HG03442 (cell line): Measurements from ENCODE around the gene ARHGEF33.
A peak's percentile ranks its signal among the peaks of the same experiment; 100 is the strongest.
"Not testable (repeated sequence)": the region's sequence is repeated elsewhere in the genome, so short reads cannot be mapped to it uniquely, and the experiment has no call there.

ENCODE experiments used
- ATAC-seq: cut with Tn5 transposase; IDR thresholded peaks from one replicate; pipeline ENCODE4 v1.9.1; 2021; ENCODE audit warnings: mild to moderate bottlenecking, moderate library complexity; ENCODE audit not compliant: unreplicated experiment

ARHGEF33 gene

GRCh38 chr2:38907743-38908562, 18.3 kb downstream of the ARHGEF33 start:
- peak; percentile 94 for ATAC-seq

DNA sequence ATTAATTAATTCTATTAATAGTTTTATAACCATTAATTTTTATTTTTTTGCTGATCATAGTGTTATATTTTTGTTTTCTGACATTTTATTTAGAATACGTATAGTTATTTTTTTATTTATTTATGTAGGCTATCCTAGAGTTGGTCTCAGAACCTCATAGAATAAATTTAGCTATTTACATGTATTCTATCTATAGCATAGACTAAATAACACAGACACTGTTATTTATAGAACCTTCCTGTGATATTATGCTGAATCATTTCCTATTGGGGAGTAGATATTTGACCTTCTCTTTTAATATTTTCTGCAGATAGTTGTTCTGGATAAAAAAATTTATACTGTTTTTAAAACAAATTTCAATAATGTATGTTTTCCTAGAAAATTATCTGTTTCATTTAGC, 20.2 kb downstream of the ARHGEF33 start:
- no peak for ATAC-seq

DNA sequence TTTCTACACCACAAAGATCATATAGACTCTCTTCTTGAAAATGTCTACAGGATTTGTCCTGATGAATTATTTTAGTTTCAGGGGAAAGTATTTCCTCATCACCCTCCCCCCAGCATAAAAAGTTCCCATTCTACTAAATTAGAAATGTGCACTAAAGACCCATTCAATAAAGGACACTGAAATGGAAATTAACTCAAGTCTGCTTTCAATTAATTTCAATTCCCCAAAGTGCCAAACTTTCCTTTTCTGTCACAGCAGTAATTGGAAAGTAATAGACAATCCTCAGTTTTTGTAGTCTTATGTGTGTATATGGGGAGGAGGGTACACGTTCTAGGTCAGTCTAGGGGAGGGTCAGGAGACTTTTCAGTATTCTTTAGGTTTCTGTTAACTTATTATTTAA, 21.5 kb downstream of the ARHGEF33 start:
- no peak for ATAC-seq

GRCh38 chr2:38912619-38913018, 22.9 kb downstream of the ARHGEF33 start:
- ATAC-seq, result no peak

DNA sequence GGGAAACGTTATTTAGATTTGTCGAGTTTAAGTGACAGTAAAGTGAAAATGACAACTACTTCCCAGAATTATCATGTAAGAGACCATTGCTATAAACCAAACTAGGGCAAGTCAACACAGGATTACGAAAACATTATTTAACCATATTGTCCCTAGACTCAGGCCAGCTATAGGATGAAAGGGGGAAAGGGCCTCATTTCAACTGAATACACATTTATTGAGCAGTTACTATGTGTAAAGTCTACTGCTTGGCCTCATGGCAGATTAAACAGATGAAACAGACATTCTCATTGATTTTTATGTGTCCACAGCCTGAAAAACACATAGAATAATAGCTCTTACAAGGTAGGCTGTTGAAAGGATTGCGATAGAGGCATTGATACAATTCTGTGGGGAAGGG, 32.7 kb downstream of the ARHGEF33 start:
- no peak for ATAC-seq

DNA sequence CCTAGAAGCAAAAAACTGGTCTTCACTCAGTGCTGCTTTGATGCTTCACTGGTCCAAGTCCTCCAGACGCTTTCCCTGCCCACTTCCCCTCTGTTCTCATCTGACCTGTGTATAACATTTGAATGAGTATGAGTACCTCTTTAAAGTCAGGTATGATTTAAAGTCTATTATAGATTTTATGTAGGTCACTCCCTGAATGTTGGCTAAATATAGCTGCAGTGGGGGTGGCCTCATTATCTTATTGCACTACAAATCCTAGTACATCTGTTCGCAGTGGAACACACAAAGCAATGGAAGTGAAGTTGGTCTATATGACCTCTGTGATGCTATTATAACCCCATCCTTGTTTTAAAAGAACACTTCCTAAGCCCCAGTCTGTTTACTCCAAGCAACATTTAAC, 33.2 kb downstream of the ARHGEF33 start:
- no peak for ATAC-seq

GRCh38 chr2:38925982-38926381, 36.3 kb downstream of the ARHGEF33 start:
- ATAC-seq, result no peak

- no peak for ATAC-seq
Observed at GRCh38 chr2:38930600-38930999, 40.9 kb downstream of the ARHGEF33 start.

GRCh38 chr2:38932586-38932985, 42.9 kb downstream of the ARHGEF33 start:
- ATAC-seq, result no peak

DNA sequence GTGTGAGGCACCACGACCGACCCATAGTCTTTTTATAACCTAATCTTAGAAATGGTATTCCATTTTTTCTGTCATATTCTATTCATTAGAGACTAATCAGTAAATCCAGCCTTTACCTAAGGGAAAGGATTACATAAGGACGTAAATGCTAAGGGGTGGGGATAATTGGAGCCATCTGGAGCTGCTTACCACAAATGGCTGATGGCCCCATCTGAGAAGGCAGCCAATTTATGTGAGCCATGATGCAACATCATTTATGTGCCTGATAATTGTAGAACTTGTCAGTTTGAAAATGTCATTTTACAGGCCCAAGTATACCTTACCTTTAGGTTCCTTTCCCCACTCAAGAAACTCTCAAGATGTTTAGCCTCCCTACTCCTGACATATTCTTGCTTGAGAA, 44.0 kb downstream of the ARHGEF33 start:
- no peak for ATAC-seq

- no peak for ATAC-seq
Observed at GRCh38 chr2:38934742-38935141, 45.1 kb downstream of the ARHGEF33 start.

- ATAC-seq, result no peak
Observed at GRCh38 chr2:38935568-38936172, 46.0 kb downstream of the ARHGEF33 start.

DNA sequence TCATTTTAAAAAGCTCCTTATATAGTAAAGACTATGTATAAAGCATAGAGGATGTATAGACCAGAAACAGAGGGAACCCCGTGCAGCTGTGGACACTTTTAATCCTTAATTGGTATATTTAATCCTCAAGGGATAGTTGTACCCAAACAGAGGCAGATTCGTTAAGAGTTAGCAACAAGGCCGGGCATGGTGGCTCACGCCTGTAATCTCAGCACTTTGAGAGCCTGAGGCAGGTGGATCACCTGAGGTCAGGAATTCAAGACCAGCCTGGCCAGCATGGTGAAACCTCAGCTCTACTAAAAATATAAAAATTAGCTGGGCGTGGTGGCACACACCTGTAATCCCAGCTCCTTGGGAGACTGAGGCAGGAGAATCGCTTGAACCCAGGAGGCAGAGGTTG, 46.8 kb downstream of the ARHGEF33 start:
- not testable (repeated sequence) for ATAC-seq

GRCh38 chr2:38937548-38937947, 47.9 kb downstream of the ARHGEF33 start:
- ATAC-seq, result no peak

GRCh38 chr2:38940746-38941145, 51.1 kb downstream of the ARHGEF33 start:
- ATAC-seq, result no peak

- ATAC-seq, result no peak
Observed at GRCh38 chr2:38943784-38944183, 54.1 kb downstream of the ARHGEF33 start.

- ATAC-seq, result no peak
Observed at GRCh38 chr2:38945372-38945771, 55.7 kb downstream of the ARHGEF33 start.

DNA sequence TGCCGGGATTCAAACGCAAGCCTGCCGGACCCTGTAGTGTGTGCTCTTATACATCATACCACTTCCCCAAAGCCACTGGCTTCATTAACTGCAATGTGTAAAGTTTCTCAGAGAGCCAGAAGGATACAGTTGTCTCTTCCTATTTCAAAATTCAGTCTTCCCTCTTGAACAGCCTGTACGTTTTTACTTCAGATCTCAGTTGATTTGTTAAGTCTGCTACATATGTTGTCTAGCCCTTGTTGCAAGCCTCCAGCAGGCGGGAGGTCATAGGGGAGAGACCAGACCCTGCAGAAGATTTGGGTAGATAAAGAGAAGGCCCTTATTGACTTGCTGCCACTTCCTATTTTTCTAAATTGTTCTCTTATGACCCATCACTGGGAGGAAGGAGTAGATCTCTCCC, 56.2 kb downstream of the ARHGEF33 start:
- no peak for ATAC-seq

DNA sequence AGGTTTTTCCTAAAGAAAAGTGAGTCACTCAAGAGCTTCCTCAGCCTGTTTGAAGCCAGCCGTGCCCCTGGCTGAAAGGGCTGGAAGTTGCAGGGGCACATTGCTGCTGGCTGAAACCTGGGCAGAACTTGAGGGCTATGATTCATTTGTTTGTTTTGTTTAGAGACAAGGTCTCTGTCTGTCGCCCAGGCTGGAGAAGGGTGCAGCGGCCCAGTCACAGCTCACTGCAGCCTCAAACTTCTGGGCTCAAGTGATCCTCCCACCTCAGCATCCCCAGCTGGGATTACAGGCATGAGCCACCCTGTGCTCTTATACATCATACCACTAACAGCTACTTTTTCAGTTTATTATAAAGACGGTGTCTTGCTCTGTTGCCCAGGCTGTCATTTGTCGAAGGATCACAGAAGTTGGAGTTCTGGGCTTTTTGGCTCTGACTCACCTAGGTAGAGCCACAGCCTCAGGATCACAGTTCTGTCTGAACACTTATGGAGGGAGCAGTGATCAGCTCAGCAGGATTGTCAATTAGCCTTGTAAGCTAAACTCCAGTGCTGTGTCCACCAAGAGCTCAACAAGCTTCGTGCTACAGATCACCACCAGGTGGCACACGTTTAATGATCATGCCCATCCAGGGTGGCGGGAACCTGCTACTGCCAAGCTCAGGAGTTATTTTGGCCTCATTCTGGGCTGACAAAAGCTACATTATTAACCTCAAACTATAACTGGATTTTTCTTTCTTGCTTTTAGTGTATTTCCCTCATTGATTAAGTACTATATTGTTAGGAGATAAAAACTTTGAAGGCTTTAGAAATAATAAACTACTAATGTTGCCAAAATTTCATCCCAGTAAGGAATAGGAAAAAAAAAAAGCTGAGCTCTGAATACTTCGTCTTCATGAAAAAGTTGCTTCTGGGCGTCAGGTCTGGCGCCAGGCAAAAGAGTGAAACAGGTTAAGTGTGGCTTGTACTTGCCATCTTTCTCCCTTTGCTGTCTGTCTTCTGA, 57.9 kb downstream of the ARHGEF33 start:
- ATAC-seq, result peak; percentile 54

GRCh38 chr2:38948387-38948882, 58.8 kb downstream of the ARHGEF33 start:
- ATAC-seq, result no peak

DNA sequence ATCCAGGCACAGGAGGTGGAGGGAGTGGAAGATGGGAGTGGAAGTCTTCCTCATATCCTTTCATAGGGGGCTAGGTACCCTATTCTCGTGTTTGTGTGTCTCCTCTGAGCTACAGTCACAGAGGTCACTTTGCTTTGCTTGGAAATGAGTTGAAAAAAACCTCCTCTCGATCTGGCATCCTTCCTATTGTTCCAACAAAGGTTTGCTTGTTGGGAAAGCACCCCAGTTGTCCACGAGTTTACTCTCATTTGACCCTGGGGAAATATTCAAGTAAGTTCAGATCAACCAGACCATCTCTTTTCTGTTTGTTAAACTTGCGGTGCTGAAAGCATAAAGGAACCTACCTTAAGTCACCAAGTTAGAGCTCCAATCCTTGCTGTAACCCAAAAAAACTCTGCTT, 59.3 kb downstream of the ARHGEF33 start:
- no peak for ATAC-seq
